HepG2 (cell line): ENCODE data around the gene GOLGA6D. TPM values are rescaled to one million over a fixed set of nuclear protein-coding genes. Genes with fewer than 3 reads are reported as not detected.

ENCODE experiments used
- ATAC-seq: fragments of 200-7000 bp; cut with Tn5 transposase; 3 replicates; pipeline ENCODE4 v1.9.1; 2020; ENCODE audit warnings: mild to moderate bottlenecking, moderate library complexity
- BruUV-seq: library from RNA; stranded (reverse); fragments of 400-500 nt; replicated peaks from 2 replicates; lab custom pipeline; 2021; lab: Mats Ljungman, UMichigan
- CTCF ChIA-PET: fragments of 300-600 bp; formaldehyde crosslinking; extraction: SDS; loops from one replicate; lab custom pipeline; 2021; ENCODE audit warnings: low total read pairs, inconsistent platforms, low intra/inter-chr PET ratio; lab: Yijun Ruan, JAX
- POLR2A ChIA-PET: fragments of 350-600 bp; sonication (Branson Sonifier 250); formaldehyde crosslinking; loops from one replicate; lab custom pipeline; 2020; ENCODE audit warnings: antibody characterized with exemption, inconsistent platforms; lab: Yijun Ruan, JAX
- DNase-seq: peaks from one replicate; pipeline ENCODE4 v3.0.0-alpha.2; 2015; ENCODE audit warnings: low spot score
- FAIRE-seq: peaks from 3 replicates; lab custom pipeline; 2011; peaks lifted over from hg19 to GRCh38; lab: Jason Lieb, UNC
- H2AFZ ChIP-seq: one replicate; pipeline ENCODE4 v1.6.1; 2011; ENCODE audit warnings: low read length, inconsistent platforms
- H3K27ac ChIP-seq: fragments of 300-600 bp; 3 replicates; pipeline ENCODE4 v1.8.0; 2011; ENCODE audit warnings: mixed run types, mild to moderate bottlenecking, mixed read lengths, low read length, inconsistent platforms; ENCODE audit not compliant: insufficient read depth; ENCODE audit errors: extremely low read length
- H3K27me3 ChIP-seq, 2 experiments: fragments of 200-600 bp in 1 of 2; 2 replicates in 1 of 2; 3 replicates in 1 of 2; pipeline versions ENCODE4 v1.6.0 to v1.8.0; 2011; ENCODE audit warnings: low read length in 2 of 2, mild to moderate bottlenecking in 2 of 2, moderate library complexity in 2 of 2, inconsistent platforms in 1 of 2; ENCODE audit not compliant: insufficient read depth in 2 of 2, control insufficient read depth in 1 of 2
- H3K36me3 ChIP-seq, 2 experiments: fragments of 200-600 bp in 1 of 2; replicated peaks in 1 of 2; 2 replicates in 1 of 2; 3 replicates in 1 of 2; pipeline versions ENCODE4 v1.5.1 to v1.8.0; 2011; ENCODE audit warnings: low read length in 2 of 2, inconsistent platforms in 1 of 2; ENCODE audit not compliant: insufficient read depth in 2 of 2, control insufficient read depth in 1 of 2
- H3K4me1 ChIP-seq: 2 replicates; pipeline ENCODE4 v1.5.1; 2012; ENCODE audit warnings: low read length, inconsistent platforms; ENCODE audit not compliant: insufficient read depth
- H3K4me2 ChIP-seq: 2 replicates; pipeline ENCODE4 v1.6.0; 2011; ENCODE audit warnings: low read depth, low read length, inconsistent platforms
- H3K4me3 ChIP-seq, 3 experiments: fragments of 200-600 bp in 1 of 3; sonication (generic), shearing (Covaris generic) in 1 of 3; replicated peaks in 1 of 3; 2 replicates each; pipeline ENCODE4 v1.5.1; 2011 to 2016; ENCODE audit warnings: low read length in 3 of 3, inconsistent platforms in 2 of 3, low read depth in 2 of 3, mild to moderate bottlenecking in 2 of 3, control low read depth in 1 of 3, mixed read lengths in 1 of 3; ENCODE audit not compliant: insufficient read depth in 1 of 3
- H3K79me2 ChIP-seq: one replicate; pipeline ENCODE4 v1.6.1; 2011; ENCODE audit warnings: low read length, inconsistent platforms; ENCODE audit not compliant: insufficient read depth
- H3K9ac ChIP-seq: 2 replicates; pipeline ENCODE4 v1.6.0; 2011; ENCODE audit warnings: mild to moderate bottlenecking, low read depth, low read length, inconsistent platforms; ENCODE audit not compliant: insufficient read depth
- H3K9me3 ChIP-seq: 2 replicates; pipeline ENCODE4 v1.5.1; 2012; ENCODE audit warnings: mild to moderate bottlenecking, low read length
- H4K20me1 ChIP-seq: 2 replicates; pipeline ENCODE4 v1.6.0; 2011; ENCODE audit warnings: inconsistent platforms, mild to moderate bottlenecking, low read length, moderate library complexity; ENCODE audit not compliant: insufficient read depth
- CEBPB ChIP-seq: IDR thresholded peaks from 2 replicates; pipeline ENCODE4 v1.6.1; 2011; ENCODE audit warnings: low read depth, low read length, improper control_type of control experiment, borderline replicate concordance
- CEBPG ChIP-seq: IDR thresholded peaks from 2 replicates; pipeline ENCODE4 v1.6.1; 2016
- EP300 ChIP-seq, 3 experiments: sonication (generic) in 1 of 3; formaldehyde crosslinking in 1 of 3; IDR thresholded peaks; 2 replicates each; pipeline versions ENCODE4 v1.5.1 to v1.6.1; 2011 to 2020; ENCODE audit warnings: low read depth in 2 of 3, low read length in 2 of 3, borderline replicate concordance in 1 of 3, improper control_type of control experiment in 1 of 3, mild to moderate bottlenecking in 1 of 3, missing genetic modification reagents in 1 of 3, moderate library complexity in 1 of 3
- FOXO1 ChIP-seq: sonication (generic); formaldehyde crosslinking; IDR thresholded peaks from 2 replicates; pipeline ENCODE4 v1.4.0; 2020; ENCODE audit warnings: missing genetic modification reagents
- FOXP1 ChIP-seq, 2 experiments: fragments of 450-650 bp in 1 of 2; IDR thresholded peaks; 2 replicates each; pipeline ENCODE4 v1.6.1; 2017 to 2018; ENCODE audit warnings: antibody characterized with exemption in 1 of 2
- FOXP4 ChIP-seq: sonication (generic); formaldehyde crosslinking; IDR thresholded peaks from 2 replicates; pipeline ENCODE4 v1.4.0; 2020; ENCODE audit warnings: missing genetic modification reagents
- GATAD2A ChIP-seq: IDR thresholded peaks from 2 replicates; pipeline ENCODE4 v1.6.1; 2016
- HMG20A ChIP-seq: IDR thresholded peaks from 2 replicates; pipeline ENCODE4 v1.6.1; 2016; ENCODE audit warnings: borderline replicate concordance
- HNF4A ChIP-seq: sonication (generic); formaldehyde crosslinking; IDR thresholded peaks from 2 replicates; pipeline ENCODE4 v1.4.0; 2020; ENCODE audit warnings: missing genetic modification reagents
- MAFK ChIP-seq, 2 experiments: IDR thresholded peaks in 1 of 2; conservative IDR thresholded peaks in 1 of 2; 2 replicates each; pipeline ENCODE4 v1.6.1; 2011; ENCODE audit warnings: improper control_type of control experiment in 2 of 2, low read length in 2 of 2
- MBD4 ChIP-seq: IDR thresholded peaks from 2 replicates; pipeline ENCODE4 v1.6.1; 2012; ENCODE audit warnings: low read length, inconsistent platforms, borderline replicate concordance
- NCOA1 ChIP-seq: sonication (generic); formaldehyde crosslinking; IDR thresholded peaks from 2 replicates; pipeline ENCODE4 v1.9.0; 2021; ENCODE audit warnings: missing genetic modification reagents
- NR2F1 ChIP-seq, 2 experiments: fragments of 450-650 bp in 1 of 2; formaldehyde crosslinking in 1 of 2; IDR thresholded peaks; 2 replicates each; pipeline versions ENCODE4 v1.5.0 to v1.6.1; 2016 to 2020; ENCODE audit warnings: mild to moderate bottlenecking in 1 of 2, missing compliant biosample characterization in 1 of 2, missing genetic modification reagents in 1 of 2, moderate library complexity in 1 of 2
- NR2F6 ChIP-seq, 2 experiments: IDR thresholded peaks; 2 replicates each; pipeline ENCODE4 v1.6.1; 2016; ENCODE audit warnings: antibody characterized with exemption in 1 of 2, mild to moderate bottlenecking in 1 of 2
- RARA ChIP-seq: IDR thresholded peaks from 2 replicates; pipeline ENCODE4 v1.6.1; 2016; ENCODE audit warnings: missing genetic modification reagents, missing compliant biosample characterization
- SOX6 ChIP-seq, 2 experiments: fragments of 450-650 bp in 1 of 2; sonication (generic) in 1 of 2; formaldehyde crosslinking in 1 of 2; IDR thresholded peaks; 2 replicates each; pipeline versions ENCODE4 v1.4.0 to v1.6.1; 2017 to 2020; ENCODE audit warnings: antibody characterized with exemption in 1 of 2, mild to moderate bottlenecking in 1 of 2, missing genetic modification reagents in 1 of 2
- TEAD3 ChIP-seq: optimal IDR thresholded peaks from 2 replicates; pipeline ENCODE3; 2016; ENCODE audit warnings: borderline replicate concordance
- TP53 ChIP-seq: sonication (generic); formaldehyde crosslinking; conservative IDR thresholded peaks from 2 replicates; pipeline ENCODE4 v1.4.0; 2020; ENCODE audit warnings: missing genetic modification reagents
- ZNF121 ChIP-seq: sonication (generic); formaldehyde crosslinking; IDR thresholded peaks from 2 replicates; pipeline ENCODE4 v1.5.0; 2020; ENCODE audit warnings: mild to moderate bottlenecking, missing genetic modification reagents
- ZNF607 ChIP-seq: sonication (generic); formaldehyde crosslinking; IDR thresholded peaks from 2 replicates; pipeline ENCODE4 v1.5.1; 2020; ENCODE audit warnings: missing genetic modification reagents, mild to moderate bottlenecking, borderline replicate concordance
- in situ Hi-C: cut with HindIII; loops from 2 replicates; pipeline ENCODE4 v1.10.0; 2017; ENCODE audit warnings: low pct_unique_long_range_greater_than_20kb; ENCODE audit not compliant: extremely low pct_ligation_motif_present
- intact Hi-C: fragments of 100-400 bp; cut with micrococcal nuclease; formaldehyde crosslinking; loops from one replicate; pipeline ENCODE4 v1.10.0; 2022; ENCODE audit not compliant: unreplicated experiment
- polyA plus RNA-seq, 8 experiments: library from polyadenylated mRNA; depleted of rRNA in 3 of 8; stranded (reverse) in 7 of 8; unstranded in 1 of 8; fragments of >200 nt; fragmentation: Illumina TruSeq in 4 of 8; extraction: Trizol in 4 of 8; gene quantifications; 2 replicates each; pipeline versions ENCODE4 v1.2.1 to v1.2.3, GENCODE V29; 2011 to 2016; ENCODE audit warnings: low read depth in 4 of 8, missing spikeins in 1 of 8, mixed read lengths in 1 of 8; ENCODE audit not compliant: insufficient read depth in 1 of 8
- total RNA-seq, 5 experiments: library from RNA; depleted of rRNA; stranded (reverse); fragments of >200 nt; fragmentation: Illumina TruSeq; extraction: Trizol; gene quantifications; 2 replicates each; pipeline ENCODE4 v1.2.3, GENCODE V29; 2016; ENCODE audit warnings: low read depth in 1 of 5
- TF ChIP-seq, protein P1 (sequence below): sonication (generic); formaldehyde crosslinking; IDR thresholded peaks from 2 replicates; pipeline ENCODE4 v1.5.0; 2020; ENCODE audit warnings: mild to moderate bottlenecking, missing genetic modification reagents

GOLGA6D gene
- total and polyA plus RNA-seq, 2 of the 13 experiments (the other 11 are each of a cell fraction or from before 2014, with no cell fraction given): 0.04 TPM; not detected in 1

- Histone ChIP-seq H4K20me1 (no peaks in the 10 kb centered on the region), H3K9me3 (no peaks in the 10 kb centered on the region), H3K4me1 (peaks cover 25% of the 10 kb centered on the region), H3K4me3 (no peak overlapping the region), H3K79me2 (no peaks in the 10 kb centered on the region), H3K36me3 (no peaks in the 10 kb centered on the region), H3K27me3 (peaks cover 0 to 18% of the 10 kb centered on the region in 2 experiments; a peak in 3 of 5 replicates), H3K9ac (no peak overlapping the region), H2AFZ (no peak overlapping the region), H3K4me2 (peak overlapping the region; percentile 23; the same call in 1 of the 2 replicates), H3K27ac (no peak overlapping the region)
- ChIA-PET POLR2A (no interaction called here), CTCF (no interaction called here)
- in situ Hi-C loops (no loop called here), intact Hi-C loops (loop anchor here (10.0 kb wide), 1 partner anchor 275 kb away; no protein-coding TSS in a partner anchor)
- DNase-seq (peak; percentile 30), ATAC-seq (peak; percentile 35; the same call in 2 of the 3 replicates), FAIRE-seq (peak; percentile 32)
- no TSS peak for BruUV-seq
- peak; percentile 58 to 61; a peak in 3 of 4 replicates for TF ChIP-seq NR2F1 (CRISPR knock-in tag; IDR thresholded peaks at IDR 0.05)
- TF ChIP-seq ZNF121 (CRISPR knock-in tag): peak; percentile 78
- TF ChIP-seq FOXO1 (CRISPR knock-in tag): no peak
- TF ChIP-seq GATAD2A: peak; percentile 24; the same call in 1 of the 2 replicates
- no peak for TF ChIP-seq NCOA1 (CRISPR knock-in tag)
- TF ChIP-seq NR2F6 (IDR thresholded peaks at IDR 0.05): peak; percentile 68
- peak; percentile 82 for TF ChIP-seq NR2F6 (CRISPR knock-in tag; IDR thresholded peaks at IDR 0.05)
- TF ChIP-seq ZNF607 (CRISPR knock-in tag): no peak
- TF ChIP-seq FOXP4 (CRISPR knock-in tag): peak; percentile 48; the same call in 1 of the 2 replicates
- TF ChIP-seq MBD4: no peak
- peak; percentile 18; the same call in 1 of the 2 replicates for TF ChIP-seq HMG20A
- peak; percentile 52; the same call in 1 of the 2 replicates for TF ChIP-seq CEBPG (CRISPR knock-in tag)
- TF ChIP-seq, protein P1, sequence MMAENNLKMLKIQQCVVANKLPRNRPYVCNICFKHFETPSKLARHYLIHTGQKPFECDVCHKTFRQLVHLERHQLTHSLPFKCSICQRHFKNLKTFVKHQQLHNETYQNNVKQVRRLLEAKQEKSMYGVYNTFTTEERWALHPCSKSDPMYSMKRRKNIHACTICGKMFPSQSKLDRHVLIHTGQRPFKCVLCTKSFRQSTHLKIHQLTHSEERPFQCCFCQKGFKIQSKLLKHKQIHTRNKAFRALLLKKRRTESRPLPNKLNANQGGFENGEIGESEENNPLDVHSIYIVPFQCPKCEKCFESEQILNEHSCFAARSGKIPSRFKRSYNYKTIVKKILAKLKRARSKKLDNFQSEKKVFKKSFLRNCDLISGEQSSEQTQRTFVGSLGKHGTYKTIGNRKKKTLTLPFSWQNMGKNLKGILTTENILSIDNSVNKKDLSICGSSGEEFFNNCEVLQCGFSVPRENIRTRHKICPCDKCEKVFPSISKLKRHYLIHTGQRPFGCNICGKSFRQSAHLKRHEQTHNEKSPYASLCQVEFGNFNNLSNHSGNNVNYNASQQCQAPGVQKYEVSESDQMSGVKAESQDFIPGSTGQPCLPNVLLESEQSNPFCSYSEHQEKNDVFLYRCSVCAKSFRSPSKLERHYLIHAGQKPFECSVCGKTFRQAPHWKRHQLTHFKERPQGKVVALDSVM (CRISPR knock-in tag): peak; percentile 69
- peak; percentile 43; the same call in 1 of the 2 replicates for TF ChIP-seq HNF4A
- TF ChIP-seq SOX6 (IDR thresholded peaks at IDR 0.05): no peak
- peak; percentile 25; the same call in 1 of the 2 replicates for TF ChIP-seq SOX6 (CRISPR knock-in tag; IDR thresholded peaks at IDR 0.05)
- TF ChIP-seq TEAD3 (CRISPR knock-in tag): peak; percentile 62
- peak; percentile 34; the same call in 1 of the 2 replicates for TF ChIP-seq CEBPB
- peak; percentile 46; the same call in 1 of the 2 replicates for TF ChIP-seq RARA
- TF ChIP-seq FOXP1 (IDR thresholded peaks at IDR 0.05): no peak
- peak; percentile 46; the same call in 1 of the 2 replicates for TF ChIP-seq FOXP1 (CRISPR knock-in tag; IDR thresholded peaks at IDR 0.05)
- TF ChIP-seq TP53: peak; percentile 92
- no peak for TF ChIP-seq MAFK (conservative IDR thresholded peaks at IDR 0.05 in 1 of 2, IDR thresholded peaks at IDR 0.05 in 1 of 2; ENCODE audit: low read length in 2 of 2)
- TF ChIP-seq EP300 (IDR thresholded peaks at IDR 0.05; ENCODE audit: low read depth in 2 of 2, low read length in 2 of 2): peak in 1 of 2 experiments; percentile 13; a peak in 1 of 4 replicates
- TF ChIP-seq EP300 (CRISPR knock-in tag; IDR thresholded peaks at IDR 0.05; ENCODE audit: borderline replicate concordance): no peak
These were observed 27.1 kb downstream of the GOLGA6D start for GRCh38 chr15:75309711-75310110.
